HepG2 (cell line): ENCODE data around the gene CEP128. TPM values are rescaled to one million over a fixed set of nuclear protein-coding genes. Genes with fewer than 3 reads are reported as not detected.

Experiments
- ATAC-seq: fragments of 200-7000 bp; cut with Tn5 transposase; 3 replicates; pipeline ENCODE4 v1.9.1; 2020; ENCODE audit warnings: mild to moderate bottlenecking, moderate library complexity
- BruUV-seq: library from RNA; stranded (reverse); fragments of 400-500 nt; replicated peaks from 2 replicates; lab custom pipeline; 2021; lab: Mats Ljungman, UMichigan
- CTCF ChIA-PET: fragments of 300-600 bp; formaldehyde crosslinking; extraction: SDS; loops from one replicate; lab custom pipeline; 2021; ENCODE audit warnings: low total read pairs, inconsistent platforms, low intra/inter-chr PET ratio; lab: Yijun Ruan, JAX
- POLR2A ChIA-PET: fragments of 350-600 bp; sonication (Branson Sonifier 250); formaldehyde crosslinking; loops from one replicate; lab custom pipeline; 2020; ENCODE audit warnings: antibody characterized with exemption, inconsistent platforms; lab: Yijun Ruan, JAX
- DNase-seq: peaks from one replicate; pipeline ENCODE4 v3.0.0-alpha.2; 2015; ENCODE audit warnings: low spot score
- FAIRE-seq: peaks from 3 replicates; lab custom pipeline; 2011; peaks lifted over from hg19 to GRCh38; lab: Jason Lieb, UNC
- H2AFZ ChIP-seq: one replicate; pipeline ENCODE4 v1.6.1; 2011; ENCODE audit warnings: low read length, inconsistent platforms
- H3K27ac ChIP-seq: fragments of 300-600 bp; 3 replicates; pipeline ENCODE4 v1.8.0; 2011; ENCODE audit warnings: mixed run types, mild to moderate bottlenecking, mixed read lengths, low read length, inconsistent platforms; ENCODE audit not compliant: insufficient read depth; ENCODE audit errors: extremely low read length
- H3K27me3 ChIP-seq, 2 experiments: fragments of 200-600 bp in 1 of 2; 2 replicates in 1 of 2; 3 replicates in 1 of 2; pipeline versions ENCODE4 v1.6.0 to v1.8.0; 2011; ENCODE audit warnings: low read length in 2 of 2, mild to moderate bottlenecking in 2 of 2, moderate library complexity in 2 of 2, inconsistent platforms in 1 of 2; ENCODE audit not compliant: insufficient read depth in 2 of 2, control insufficient read depth in 1 of 2
- H3K36me3 ChIP-seq, 2 experiments: fragments of 200-600 bp in 1 of 2; replicated peaks in 1 of 2; 2 replicates in 1 of 2; 3 replicates in 1 of 2; pipeline versions ENCODE4 v1.5.1 to v1.8.0; 2011; ENCODE audit warnings: low read length in 2 of 2, inconsistent platforms in 1 of 2; ENCODE audit not compliant: insufficient read depth in 2 of 2, control insufficient read depth in 1 of 2
- H3K4me1 ChIP-seq: 2 replicates; pipeline ENCODE4 v1.5.1; 2012; ENCODE audit warnings: low read length, inconsistent platforms; ENCODE audit not compliant: insufficient read depth
- H3K4me2 ChIP-seq: 2 replicates; pipeline ENCODE4 v1.6.0; 2011; ENCODE audit warnings: low read depth, low read length, inconsistent platforms
- H3K4me3 ChIP-seq, 3 experiments: fragments of 200-600 bp in 1 of 3; sonication (generic), shearing (Covaris generic) in 1 of 3; replicated peaks in 1 of 3; 2 replicates each; pipeline ENCODE4 v1.5.1; 2011 to 2016; ENCODE audit warnings: low read length in 3 of 3, inconsistent platforms in 2 of 3, low read depth in 2 of 3, mild to moderate bottlenecking in 2 of 3, control low read depth in 1 of 3, mixed read lengths in 1 of 3; ENCODE audit not compliant: insufficient read depth in 1 of 3
- H3K79me2 ChIP-seq: one replicate; pipeline ENCODE4 v1.6.1; 2011; ENCODE audit warnings: low read length, inconsistent platforms; ENCODE audit not compliant: insufficient read depth
- H3K9ac ChIP-seq: 2 replicates; pipeline ENCODE4 v1.6.0; 2011; ENCODE audit warnings: mild to moderate bottlenecking, low read depth, low read length, inconsistent platforms; ENCODE audit not compliant: insufficient read depth
- H3K9me3 ChIP-seq: 2 replicates; pipeline ENCODE4 v1.5.1; 2012; ENCODE audit warnings: mild to moderate bottlenecking, low read length
- H4K20me1 ChIP-seq: 2 replicates; pipeline ENCODE4 v1.6.0; 2011; ENCODE audit warnings: inconsistent platforms, mild to moderate bottlenecking, low read length, moderate library complexity; ENCODE audit not compliant: insufficient read depth
- AKAP8 ChIP-seq: sonication (generic); formaldehyde crosslinking; IDR thresholded peaks from 2 replicates; pipeline ENCODE4 v1.5.1; 2020; ENCODE audit warnings: mild to moderate bottlenecking, missing genetic modification reagents
- HES4 ChIP-seq: sonication (generic); formaldehyde crosslinking; IDR thresholded peaks from 2 replicates; pipeline ENCODE4 v1.9.0; 2021; ENCODE audit warnings: mild to moderate bottlenecking, missing genetic modification reagents, borderline replicate concordance
- HNF4A ChIP-seq: sonication (generic); formaldehyde crosslinking; IDR thresholded peaks from 2 replicates; pipeline ENCODE4 v1.4.0; 2020; ENCODE audit warnings: missing genetic modification reagents
- ISL2 ChIP-seq: sonication (generic); formaldehyde crosslinking; IDR thresholded peaks from 2 replicates; pipeline ENCODE4 v1.5.0; 2020; ENCODE audit warnings: missing genetic modification reagents
- NRL ChIP-seq: sonication (generic); formaldehyde crosslinking; IDR thresholded peaks from 2 replicates; pipeline ENCODE4 v1.5.0; 2020; ENCODE audit warnings: missing genetic modification reagents, mild to moderate bottlenecking, moderate library complexity, borderline replicate concordance
- POLR2G ChIP-seq: fragments of 200-400 bp; formaldehyde crosslinking; IDR thresholded peaks from 2 replicates; pipeline ENCODE4 v1.6.1; 2018; ENCODE audit warnings: mild to moderate bottlenecking, low read depth, low read length, moderate library complexity
- RFX5 ChIP-seq: IDR thresholded peaks from 2 replicates; pipeline ENCODE4 v1.6.1; 2011; ENCODE audit warnings: low read depth, low read length, improper control_type of control experiment
- RORA ChIP-seq: sonication (generic); formaldehyde crosslinking; IDR thresholded peaks from 2 replicates; pipeline ENCODE4 v1.5.0; 2020; ENCODE audit warnings: mild to moderate bottlenecking, missing genetic modification reagents, moderate library complexity
- SATB2 ChIP-seq: sonication (generic); formaldehyde crosslinking; IDR thresholded peaks from 2 replicates; pipeline ENCODE4 v1.5.0; 2020; ENCODE audit warnings: missing genetic modification reagents
- SMC3 ChIP-seq: IDR thresholded peaks from 2 replicates; pipeline ENCODE4 v1.6.1; 2011; ENCODE audit warnings: low read length, improper control_type of control experiment
- SNAI1 ChIP-seq: sonication (generic); formaldehyde crosslinking; IDR thresholded peaks from 2 replicates; pipeline ENCODE4 v1.5.0; 2020; ENCODE audit warnings: mild to moderate bottlenecking, missing genetic modification reagents, borderline replicate concordance
- SNAPC2 ChIP-seq: sonication (generic); formaldehyde crosslinking; IDR thresholded peaks from 2 replicates; pipeline ENCODE4 v1.8.1; 2022; ENCODE audit warnings: mild to moderate bottlenecking, missing genetic modification reagents
- TBL1XR1 ChIP-seq: fragments of 150-350 bp; IDR thresholded peaks from 2 replicates; pipeline ENCODE4 v1.6.1; 2014; ENCODE audit warnings: borderline replicate concordance, low read length; ENCODE audit not compliant: partially characterized antibody
- ZNF20 ChIP-seq: sonication (generic); formaldehyde crosslinking; IDR thresholded peaks from 2 replicates; pipeline ENCODE4 v1.4.0; 2020; ENCODE audit warnings: mild to moderate bottlenecking, moderate library complexity, missing genetic modification reagents
- ZNF253 ChIP-seq: sonication (generic); formaldehyde crosslinking; IDR thresholded peaks from 2 replicates; pipeline ENCODE4 v1.8.0; 2022; ENCODE audit warnings: mild to moderate bottlenecking, missing genetic modification reagents, borderline replicate concordance
- ZNF432 ChIP-seq: sonication (generic); formaldehyde crosslinking; IDR thresholded peaks from 2 replicates; pipeline ENCODE4 v1.5.0; 2020; ENCODE audit warnings: missing genetic modification reagents, mild to moderate bottlenecking, borderline replicate concordance
- ZNF549 ChIP-seq: sonication (generic); formaldehyde crosslinking; IDR thresholded peaks from 2 replicates; pipeline ENCODE4 v1.5.0; 2020; ENCODE audit warnings: missing genetic modification reagents
- ZNF609 ChIP-seq: sonication (generic); formaldehyde crosslinking; IDR thresholded peaks from 2 replicates; pipeline ENCODE4 v1.4.0; 2020; ENCODE audit warnings: mild to moderate bottlenecking, missing genetic modification reagents, borderline replicate concordance
- ZNF615 ChIP-seq: sonication (generic); formaldehyde crosslinking; IDR thresholded peaks from 2 replicates; pipeline ENCODE4 v1.5.0; 2020; ENCODE audit warnings: mild to moderate bottlenecking, missing genetic modification reagents, borderline replicate concordance
- ZNF720 ChIP-seq: sonication (generic); formaldehyde crosslinking; IDR thresholded peaks from 2 replicates; pipeline ENCODE4 v1.4.0; 2020; ENCODE audit warnings: missing genetic modification reagents
- ZNF879 ChIP-seq: sonication (generic); formaldehyde crosslinking; IDR thresholded peaks from 2 replicates; pipeline ENCODE4 v1.8.1; 2023; ENCODE audit warnings: missing genetic modification reagents
- WGBS: methylation state at CpG from one replicate; pipeline ENCODE4 v1.1.6; 2017; ENCODE audit warnings: low lambda C conversion rate; 5-methylcytosine and 5-hydroxymethylcytosine counted together
- in situ Hi-C: cut with HindIII; loops from 2 replicates; pipeline ENCODE4 v1.10.0; 2017; ENCODE audit warnings: low pct_unique_long_range_greater_than_20kb; ENCODE audit not compliant: extremely low pct_ligation_motif_present
- intact Hi-C: fragments of 100-400 bp; cut with micrococcal nuclease; formaldehyde crosslinking; loops from one replicate; pipeline ENCODE4 v1.10.0; 2022; ENCODE audit not compliant: unreplicated experiment
- polyA plus RNA-seq, 8 experiments: library from polyadenylated mRNA; depleted of rRNA in 3 of 8; stranded (reverse) in 7 of 8; unstranded in 1 of 8; fragments of >200 nt; fragmentation: Illumina TruSeq in 4 of 8; extraction: Trizol in 4 of 8; gene quantifications; 2 replicates each; pipeline versions ENCODE4 v1.2.1 to v1.2.3, GENCODE V29; 2011 to 2016; ENCODE audit warnings: low read depth in 4 of 8, missing spikeins in 1 of 8, mixed read lengths in 1 of 8; ENCODE audit not compliant: insufficient read depth in 1 of 8
- total RNA-seq, 5 experiments: library from RNA; depleted of rRNA; stranded (reverse); fragments of >200 nt; fragmentation: Illumina TruSeq; extraction: Trizol; gene quantifications; 2 replicates each; pipeline ENCODE4 v1.2.3, GENCODE V29; 2016; ENCODE audit warnings: low read depth in 1 of 5

Gene CEP128
- total and polyA plus RNA-seq, 2 of the 13 experiments (the other 11 are each of a cell fraction or from before 2014, with no cell fraction given) = 1.3 to 7.5 TPM

GRCh38 chr14:80577599-80577998 lies 363.9 kb downstream of the CEP128 start (continued):
- peak; percentile 68 for TF ChIP-seq HNF4A (CRISPR knock-in tag)
- no peak for TF ChIP-seq RFX5
- no peak for TF ChIP-seq TBL1XR1

GRCh38 chr14:80576401-80576800 lies 365.1 kb downstream of the CEP128 start:
- DNase-seq (no peak), FAIRE-seq (no peak), ATAC-seq (no peak)
- no TSS peak for BruUV-seq
- H3K9ac ChIP-seq = no peak overlapping the region
- H3K27ac ChIP-seq = no peak overlapping the region
- 82% methylated on average over 3 of the region's 3 CpGs for WGBS
- TF ChIP-seq ZNF615 (CRISPR knock-in tag) (no peak), ZNF549 (no peak), ZNF609 (CRISPR knock-in tag) (no peak), RORA (CRISPR knock-in tag) (no peak), HES4 (no peak), ISL2 (no peak), ZNF432 (CRISPR knock-in tag) (no peak), SNAPC2 (CRISPR knock-in tag) (no peak), POLR2G (no peak), SMC3 (no peak), ZNF253 (CRISPR knock-in tag) (no peak), ZNF720 (no peak), NRL (CRISPR knock-in tag) (no peak), SNAI1 (no peak), ZNF20 (CRISPR knock-in tag) (no peak), SATB2 (CRISPR knock-in tag) (no peak), AKAP8 (no peak), ZNF879 (CRISPR knock-in tag) (no peak)
- no peaks in the 10 kb centered on the region for H3K36me3 ChIP-seq
- H3K9me3 ChIP-seq = no peaks in the 10 kb centered on the region
- H3K27me3 ChIP-seq = no peaks in the 10 kb centered on the region
- CTCF ChIA-PET = no interaction called here
- intact Hi-C loops = no loop called here
- peaks cover 37% of the 10 kb centered on the region for H3K4me1 ChIP-seq
- POLR2A ChIA-PET = no interaction called here
- H3K79me2 ChIP-seq = no peaks in the 10 kb centered on the region
- no peaks in the 10 kb centered on the region for H4K20me1 ChIP-seq
- no peak overlapping the region for H3K4me3 ChIP-seq
- no peak overlapping the region for H2AFZ ChIP-seq
- in situ Hi-C loops = loop anchor here (25.0 kb wide), 1 partner anchor 364 kb away; the partner anchor contains the start of gene DIO2
- H3K4me2 ChIP-seq = no peak overlapping the region
